Adrenal gland (tissue), 12 donors: Measurements from ENCODE around the gene ABLIM2. TPM values are rescaled to one million over a fixed set of nuclear protein-coding genes. Genes with fewer than 3 reads are reported as not detected.
A peak's percentile ranks its signal among the peaks of the same experiment; 100 is the strongest.

Experiments used
- DNase-seq, 7 donors: peaks; one replicate each; pipeline ENCODE4 v3.0.0-alpha.2; 2019 to 2020
- H3K27ac ChIP-seq, 5 donors: fragments of 200-600 bp; sonication (generic) in 4 of 5; 1 replicate in 3 of 5; 2 replicates in 2 of 5; pipeline versions ENCODE4 v1.5.1 to v1.8.0; 2016 to 2020; ENCODE audit warnings: mild to moderate bottlenecking in 1 of 5
- H3K27me3 ChIP-seq: fragments of 200-600 bp; 2 replicates; pipeline ENCODE4 v1.8.0; 2021
- H3K36me3 ChIP-seq, 2 donors: fragments of 200-600 bp; replicated peaks in 1 of 2; 1 replicate in 1 of 2; 2 replicates in 1 of 2; pipeline versions ENCODE4 v1.5.1 to v1.8.0; 2018 to 2022
- H3K4me1 ChIP-seq, 2 donors: fragments of 200-600 bp; replicated peaks in 1 of 2; 1 replicate in 1 of 2; 2 replicates in 1 of 2; pipeline versions ENCODE4 v1.5.1 to v1.8.0; 2018 to 2021
- H3K4me3 ChIP-seq, 4 donors: fragments of 200-600 bp; sonication (generic) in 3 of 4; one replicate each; pipeline ENCODE4 v1.5.1; 2016 to 2018
- H3K9me3 ChIP-seq, 3 donors: fragments of 200-600 bp; sonication (generic) in 1 of 3; replicated peaks in 1 of 3; 1 replicate in 2 of 3; 2 replicates in 1 of 3; pipeline versions ENCODE4 v1.5.1 to v1.8.0; 2016 to 2021
- CTCF ChIP-seq, 6 experiments: fragments of 450-650 bp in 4 of 6; fragments of 200-600 bp in 2 of 6; sonication (generic) in 1 of 6; IDR thresholded peaks; 1 replicate in 5 of 6; 2 replicates in 1 of 6; pipeline versions ENCODE4 v1.5.1 to v1.8.0; 2016 to 2021; ENCODE audit warnings: antibody characterized with exemption in 6 of 6, mild to moderate bottlenecking in 2 of 6, moderate library complexity in 1 of 6
- POLR2A ChIP-seq, 2 donors: fragments of 450-650 bp; IDR thresholded peaks; one replicate each; pipeline ENCODE4 v1.6.1; 2017; ENCODE audit warnings: antibody characterized with exemption in 2 of 2, mild to moderate bottlenecking in 2 of 2, moderate library complexity in 1 of 2
- WGBS, 4 donors: extraction: QIAGEN DNeasy Blood & Tissue Kit in 2 of 4; methylation state at CpG; one replicate each; pipeline versions ENCODE4 v1.1.5 to v1.1.7; 2013 to 2017; 5-methylcytosine and 5-hydroxymethylcytosine counted together
- intact Hi-C, 2 donors: fragments of 100-400 bp; cut with DNase I; formaldehyde crosslinking; loops; one replicate each; pipeline versions ENCODE4 v1.14.1 to v1.15.0; 2022 to 2023
- polyA plus RNA-seq, 3 donors: library from polyadenylated mRNA; stranded (reverse); fragments of 200-250 nt in 2 of 3; fragments of 350-450 nt in 1 of 3; fragmentation: Illumina TruSeq in 1 of 3; extraction: RNeasy Lipid Tissue Mini Kit (QIAGEN cat#74804) in 1 of 3; gene quantifications; one replicate each; pipeline ENCODE4 v1.2.3, GENCODE V29; 2013 to 2014
- total RNA-seq, 9 donors: library from RNA; depleted of rRNA in 4 of 9; stranded (reverse); fragments of >200 nt in 4 of 9; fragments of 120-200 nt in 1 of 9; fragmentation: NEBNext Ultra II Directional in 1 of 9; extraction: Animal tissue kit (Norgen Biotek cat#: 25700) in 1 of 9; gene quantifications; one replicate each; pipeline versions ENCODE4 v1.1.0 to v1.2.4, GENCODE V29; 2013 to 2023
- donor health status: healthy with polysubstance abuse.
- donor health status: Bipolar disorder and iron deficiency.
- donor health status: DM: yes; HTN: yes; CAD: no.
- donor health status: DM: no; HTN: no; CAD: no.
- donor health status: DM: no; HTN: no; CAD: no.
- donor health status: DM: yes; HTN: yes; CAD: no.

Gene ABLIM2
- total and polyA plus RNA-seq, 12 donors: 5.8 to 31.2 (median 14.6) TPM

GRCh38 chr4:8102831-8103230, 55.8 kb downstream of the ABLIM2 start:
- H3K4me1 ChIP-seq: peaks cover 6 to 15% of the 10 kb centered on the region in 2 donors
- H3K4me3 ChIP-seq: no peak overlapping the region
- no peaks in the 10 kb centered on the region for H3K36me3 ChIP-seq
- no peaks in the 10 kb centered on the region for H3K9me3 ChIP-seq
- intact Hi-C loops: no loop called here
- H3K27me3 ChIP-seq: no peaks in the 10 kb centered on the region
- H3K27ac ChIP-seq: peak overlapping the region in 1 of 5 donors; percentile 61
- DNase-seq: no peak
- 94 to 97% (median 96%) methylated on average over 6 to 11 of the region's 11 CpGs for WGBS, 4 donors
- TF ChIP-seq CTCF (IDR thresholded peaks at IDR 0.05) (no peak), POLR2A (IDR thresholded peaks at IDR 0.05) (no peak)

DNA sequence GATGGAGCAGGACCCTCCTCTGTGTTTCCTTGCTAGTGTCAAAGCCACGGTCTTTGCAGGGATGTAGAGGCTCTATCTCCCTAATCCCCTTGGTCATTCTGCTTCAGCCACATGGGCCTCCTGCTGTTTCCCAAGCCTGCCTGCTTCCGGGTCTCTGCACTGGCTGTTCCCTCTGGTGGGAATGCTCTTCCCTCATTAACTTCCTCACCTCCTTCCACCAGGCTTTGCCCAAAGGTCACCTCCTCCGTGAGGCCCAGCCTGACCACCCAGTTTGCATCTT, 56.6 kb downstream of the ABLIM2 start:
- H3K4me3 ChIP-seq: no peak overlapping the region
- no peak for DNase-seq
- peak overlapping the region in 2 of 5 donors; percentile 49 to 61 for H3K27ac ChIP-seq
- intact Hi-C loops: no loop called here
- TF ChIP-seq POLR2A (IDR thresholded peaks at IDR 0.05): no peak
- no peak for TF ChIP-seq CTCF (IDR thresholded peaks at IDR 0.05)
- no peaks in the 10 kb centered on the region for H3K27me3 ChIP-seq
- no peaks in the 10 kb centered on the region for H3K36me3 ChIP-seq
- 87 to 97% (median 90%) methylated on average over 3 of the region's 3 CpGs for WGBS, 4 donors
- H3K4me1 ChIP-seq: peaks cover 6 to 15% of the 10 kb centered on the region in 2 donors
- no peaks in the 10 kb centered on the region for H3K9me3 ChIP-seq

DNA sequence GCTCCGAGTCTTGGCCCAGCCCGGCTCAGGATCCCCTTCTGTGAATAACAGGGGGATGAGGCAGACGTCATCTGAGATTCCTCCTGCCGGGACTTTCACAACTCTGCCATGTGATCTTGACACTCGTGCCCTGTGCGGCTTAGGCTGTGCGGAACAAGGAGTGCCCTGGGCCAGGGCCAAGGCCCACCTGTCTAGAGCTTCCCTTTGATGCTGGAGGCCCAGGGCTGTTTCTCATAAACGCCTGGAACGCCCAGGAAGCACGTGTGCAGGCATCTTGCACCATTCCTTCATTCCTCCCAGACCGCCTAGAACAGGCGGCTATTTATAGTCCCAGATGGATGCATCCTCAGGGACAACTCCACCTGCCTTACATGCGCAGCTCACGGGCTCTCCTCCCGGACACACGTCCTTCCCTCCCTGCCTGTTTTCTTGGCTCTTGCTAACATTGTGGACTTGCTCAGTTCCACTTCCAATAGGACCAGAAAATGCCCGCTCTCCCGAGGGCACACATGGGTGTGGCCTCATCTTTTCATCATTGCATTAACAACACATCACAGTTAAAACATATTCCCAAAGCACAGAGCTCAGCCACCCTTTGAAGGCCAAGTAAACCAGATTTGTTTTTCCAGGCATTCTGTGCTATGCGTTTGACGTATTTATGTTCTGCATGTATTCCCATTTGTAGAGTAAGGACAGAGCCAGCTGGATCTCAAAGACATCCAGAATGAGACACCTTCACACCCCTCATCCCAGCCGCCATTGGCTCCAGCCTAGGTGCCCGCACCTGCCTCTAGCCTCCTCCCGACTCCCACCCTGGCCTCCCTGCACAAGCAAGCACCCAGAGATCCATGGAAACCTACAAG, 57.2 kb downstream of the ABLIM2 start:
- Histone ChIP-seq H3K27ac (peak overlapping the region in 2 of 5 donors; percentile 49 to 61), H3K36me3 (no peaks in the 10 kb centered on the region), H3K4me3 (no peak overlapping the region), H3K4me1 (peaks cover 6 to 15% of the 10 kb centered on the region in 2 donors), H3K27me3 (no peaks in the 10 kb centered on the region), H3K9me3 (no peaks in the 10 kb centered on the region)
- WGBS, 4 donors: 77 to 84% (median 82%) methylated on average over 19 to 23 of the region's 23 CpGs
- peak in 6 of 7 donors; percentile 29 to 60 (median 36) for DNase-seq
- intact Hi-C loops: no loop called here
- TF ChIP-seq CTCF (IDR thresholded peaks at IDR 0.05) (no peak), POLR2A (IDR thresholded peaks at IDR 0.05) (no peak)

- peak in 6 of 7 donors; percentile 65 to 88 (median 82) for DNase-seq
- no peaks in the 10 kb centered on the region for H3K36me3 ChIP-seq
- H3K27me3 ChIP-seq: no peaks in the 10 kb centered on the region
- no peaks in the 10 kb centered on the region for H3K9me3 ChIP-seq
- no peak for TF ChIP-seq CTCF (IDR thresholded peaks at IDR 0.05)
- no peak for TF ChIP-seq POLR2A (IDR thresholded peaks at IDR 0.05)
- no peak overlapping the region for H3K4me3 ChIP-seq
- intact Hi-C loops: no loop called here
- 33 to 66% (median 48%) methylated on average over 4 of the region's 4 CpGs for WGBS, 4 donors
- H3K4me1 ChIP-seq: peaks cover 6 to 15% of the 10 kb centered on the region in 2 donors
- H3K27ac ChIP-seq: peak overlapping the region in 3 of 5 donors; percentile 2 to 88 (median 40)
Measured at GRCh38 chr4:8099981-8100464, 58.6 kb downstream of the ABLIM2 start.
